IMR-90 (cell line): ENCODE results near the gene INTS11. TPM values are rescaled to one million over a fixed set of nuclear protein-coding genes. Genes with fewer than 3 reads are reported as not detected.

Experiments used
- ATAC-seq: fragments of 200-7000 bp; cut with Tn5 transposase; 2 replicates; pipeline ENCODE4 v1.9.1; 2020; ENCODE audit warnings: low read depth, mild to moderate bottlenecking, moderate library complexity
- BruUV-seq: library from RNA; stranded (reverse); fragments of 400-500 nt; replicated peaks from 2 replicates; lab custom pipeline; 2021; lab: Mats Ljungman, UMichigan
- CTCF ChIA-PET: fragments of 300-600 bp; formaldehyde crosslinking; extraction: SDS; loops from one replicate; lab custom pipeline; 2021; ENCODE audit warnings: antibody characterized with exemption; lab: Yijun Ruan, JAX
- POLR2A ChIA-PET: fragments of 300-600 bp; sonication (Branson Sonifier 250); formaldehyde crosslinking; loops from one replicate; lab custom pipeline; 2022; ENCODE audit warnings: antibody characterized with exemption; ENCODE audit not compliant: unreplicated experiment; lab: Charles Lee
- DNase-seq: peaks from one replicate; pipeline ENCODE4 v3.0.0; 2013
- H2AFZ ChIP-seq: replicated peaks from 2 replicates; pipeline ENCODE3; 2013; ENCODE audit warnings: low read length, mild to moderate bottlenecking; ENCODE audit not compliant: poor library complexity
- H2AK5ac ChIP-seq: 2 replicates; pipeline ENCODE4 v1.6.1; 2013; ENCODE audit warnings: low read depth, low read length, inconsistent platforms
- H2AK9ac ChIP-seq: replicated peaks from 2 replicates; pipeline ENCODE3; 2013; ENCODE audit warnings: mild to moderate bottlenecking, low read depth, low read length, moderate library complexity; ENCODE audit not compliant: poor library complexity
- H2BK120ac ChIP-seq: 2 replicates; pipeline ENCODE4 v1.6.1; 2013; ENCODE audit warnings: low read depth, low read length, inconsistent platforms
- H2BK15ac ChIP-seq: 3 replicates; pipeline ENCODE4 v1.6.1; 2013; ENCODE audit warnings: low read depth, low read length, inconsistent platforms
- H2BK20ac ChIP-seq: 2 replicates; pipeline ENCODE4 v1.6.1; 2013; ENCODE audit warnings: low read depth, mild to moderate bottlenecking, inconsistent platforms, low read length, moderate library complexity
- H2BK5ac ChIP-seq: 2 replicates; pipeline ENCODE4 v1.6.1; 2013; ENCODE audit warnings: mild to moderate bottlenecking, low read depth, low read length, inconsistent platforms; ENCODE audit not compliant: poor library complexity, severe bottlenecking
- H3K14ac ChIP-seq: replicated peaks from 2 replicates; pipeline ENCODE4 v1.6.1; 2013; ENCODE audit warnings: low read depth, low read length, inconsistent platforms
- H3K18ac ChIP-seq: 2 replicates; pipeline ENCODE4 v1.6.1; 2013; ENCODE audit warnings: low read depth, low read length, control low read depth
- H3K23ac ChIP-seq: 2 replicates; pipeline ENCODE4 v1.6.1; 2013; ENCODE audit warnings: low read depth, low read length, inconsistent platforms
- H3K27ac ChIP-seq: 2 replicates; pipeline ENCODE4 v1.5.1; 2013; ENCODE audit warnings: mild to moderate bottlenecking, control low read depth, low read length; ENCODE audit not compliant: insufficient read depth
- H3K27me3 ChIP-seq: 2 replicates; pipeline ENCODE4 v1.6.1; 2013; ENCODE audit warnings: low read length; ENCODE audit not compliant: control insufficient read depth, insufficient read depth
- H3K36me3 ChIP-seq: 2 replicates; pipeline ENCODE4 v1.6.1; 2013; ENCODE audit warnings: low read length, mixed read lengths; ENCODE audit not compliant: control insufficient read depth, insufficient read depth
- H3K4ac ChIP-seq: 2 replicates; pipeline ENCODE4 v1.6.1; 2013; ENCODE audit warnings: low read depth, low read length, inconsistent platforms
- H3K4me1 ChIP-seq: 2 replicates; pipeline ENCODE4 v1.6.1; 2013; ENCODE audit warnings: low read length, mixed read lengths; ENCODE audit not compliant: control insufficient read depth, insufficient read depth
- H3K4me2 ChIP-seq: 2 replicates; pipeline ENCODE4 v1.6.1; 2013; ENCODE audit warnings: low read depth, mild to moderate bottlenecking, control low read depth, low read length, moderate library complexity
- H3K4me3 ChIP-seq: 2 replicates; pipeline ENCODE4 v1.5.1; 2013; ENCODE audit warnings: low read depth, mild to moderate bottlenecking, control low read depth, low read length, moderate library complexity; ENCODE audit not compliant: insufficient read depth
- H3K56ac ChIP-seq: 2 replicates; pipeline ENCODE4 v1.6.1; 2013; ENCODE audit warnings: low read length, inconsistent platforms; ENCODE audit not compliant: insufficient read depth; ENCODE audit errors: extremely low read depth
- H3K79me1 ChIP-seq, 2 experiments: 2 replicates each; pipeline ENCODE4 v1.6.1; 2013; ENCODE audit warnings: low read length in 2 of 2, inconsistent platforms in 1 of 2, low read depth in 1 of 2
- H3K9ac ChIP-seq: 2 replicates; pipeline ENCODE4 v1.6.1; 2013; ENCODE audit warnings: low read depth, low read length, control low read depth
- H3K9me1 ChIP-seq: 2 replicates; pipeline ENCODE4 v1.6.1; 2013; ENCODE audit warnings: low read length, inconsistent platforms; ENCODE audit not compliant: insufficient read depth
- H3K9me3 ChIP-seq: 2 replicates; pipeline ENCODE4 v1.6.1; 2013; ENCODE audit warnings: low read length; ENCODE audit not compliant: control insufficient read depth, insufficient read depth
- H4K20me1 ChIP-seq: 2 replicates; pipeline ENCODE4 v1.6.1; 2013; ENCODE audit warnings: low read length, inconsistent platforms; ENCODE audit not compliant: insufficient read depth
- H4K5ac ChIP-seq: 2 replicates; pipeline ENCODE4 v1.6.1; 2013; ENCODE audit warnings: mild to moderate bottlenecking, low read depth, low read length, control low read depth
- H4K8ac ChIP-seq, 2 experiments: 2 replicates each; pipeline ENCODE4 v1.6.1; 2013; ENCODE audit warnings: low read depth in 2 of 2, low read length in 2 of 2, control low read depth in 1 of 2, inconsistent platforms in 1 of 2
- H4K91ac ChIP-seq: 2 replicates; pipeline ENCODE4 v1.6.1; 2013; ENCODE audit warnings: low read depth, low read length, inconsistent platforms; ENCODE audit not compliant: insufficient read depth
- BHLHE40 ChIP-seq: fragments of 150-350 bp; IDR thresholded peaks from 2 replicates; pipeline ENCODE4 v1.6.1; 2016; ENCODE audit warnings: mild to moderate bottlenecking, low read depth, low read length
- CEBPB ChIP-seq: IDR thresholded peaks from 2 replicates; pipeline ENCODE4 v1.6.1; 2012; ENCODE audit warnings: low read depth, low read length, improper control_type of control experiment
- CHD1 ChIP-seq: IDR thresholded peaks from 2 replicates; pipeline ENCODE4 v1.6.1; 2012; ENCODE audit warnings: low read depth, low read length, improper control_type of control experiment
- FOS ChIP-seq: fragments of 150-350 bp; IDR thresholded peaks from 2 replicates; pipeline ENCODE4 v1.6.1; 2016; ENCODE audit warnings: low read depth, low read length
- MAFK ChIP-seq: IDR thresholded peaks from 2 replicates; pipeline ENCODE4 v1.6.1; 2012; ENCODE audit warnings: low read depth, low read length, improper control_type of control experiment
- MXI1 ChIP-seq: IDR thresholded peaks from 2 replicates; pipeline ENCODE4 v1.6.1; 2012; ENCODE audit warnings: low read depth, mild to moderate bottlenecking, low read length, moderate library complexity, borderline replicate concordance
- POLR2A ChIP-seq: IDR thresholded peaks from 2 replicates; pipeline ENCODE4 v1.6.1; 2012; ENCODE audit warnings: mild to moderate bottlenecking, low read depth, low read length
- RAD21 ChIP-seq: IDR thresholded peaks from 2 replicates; pipeline ENCODE4 v1.6.1; 2012; ENCODE audit warnings: low read length, improper control_type of control experiment
- WGBS, 2 experiments: methylation state at CpG; one replicate each; pipeline versions ENCODE4 v1.1.5 to v1.1.7; 2013; ENCODE audit warnings: missing lambda C conversion rate in 2 of 2; ENCODE audit not compliant: insufficient read length in 1 of 2; ENCODE audit errors: extremely low coverage in 2 of 2; 5-methylcytosine and 5-hydroxymethylcytosine counted together
- dilution Hi-C: fragments of 300-500 bp; cut with HindIII; formaldehyde crosslinking; loops from one replicate; pipeline ENCODE4 v1.14.3; 2018; ENCODE audit warnings: low sequenced_read_pairs; ENCODE audit not compliant: unreplicated experiment
- in situ Hi-C: fragments of 300-500 bp; cut with MboI; formaldehyde crosslinking; loops from 3 replicates; pipeline ENCODE4 v1.14.3; 2019; ENCODE audit warnings: low sequenced_read_pairs, inconsistent platforms, mixed read lengths
- intact Hi-C: fragments of 100-400 bp; cut with micrococcal nuclease; formaldehyde crosslinking; loops from 2 replicates; pipeline ENCODE4 v1.10.0; 2022
- polyA plus RNA-seq, 3 experiments: library from polyadenylated mRNA; depleted of rRNA; stranded (reverse); fragments of >200 nt; gene quantifications; 2 replicates each; pipeline ENCODE4 v1.2.3, GENCODE V29; 2012; ENCODE audit warnings: low replicate concordance in 1 of 3
- total RNA-seq: library from RNA; depleted of rRNA; stranded (reverse); fragments of >200 nt; gene quantifications from 2 replicates; pipeline ENCODE4 v1.2.3, GENCODE V29; 2012
- TF ChIP-seq, protein P1 (sequence below): fragments of 150-350 bp; IDR thresholded peaks from 2 replicates; pipeline ENCODE4 v1.6.1; 2017; ENCODE audit warnings: mild to moderate bottlenecking, antibody characterized with exemption, low read length, low read depth
- TF ChIP-seq, protein P2 (sequence below): fragments of 150-350 bp; IDR thresholded peaks from 2 replicates; pipeline ENCODE4 v1.6.1; 2016; ENCODE audit warnings: low read depth, mild to moderate bottlenecking, low read length, moderate library complexity, borderline replicate concordance

Gene INTS11
- total and polyA plus RNA-seq, 2 of the 4 experiments (the other 2 are of a cell fraction): 56.1 to 123 TPM

DNA sequence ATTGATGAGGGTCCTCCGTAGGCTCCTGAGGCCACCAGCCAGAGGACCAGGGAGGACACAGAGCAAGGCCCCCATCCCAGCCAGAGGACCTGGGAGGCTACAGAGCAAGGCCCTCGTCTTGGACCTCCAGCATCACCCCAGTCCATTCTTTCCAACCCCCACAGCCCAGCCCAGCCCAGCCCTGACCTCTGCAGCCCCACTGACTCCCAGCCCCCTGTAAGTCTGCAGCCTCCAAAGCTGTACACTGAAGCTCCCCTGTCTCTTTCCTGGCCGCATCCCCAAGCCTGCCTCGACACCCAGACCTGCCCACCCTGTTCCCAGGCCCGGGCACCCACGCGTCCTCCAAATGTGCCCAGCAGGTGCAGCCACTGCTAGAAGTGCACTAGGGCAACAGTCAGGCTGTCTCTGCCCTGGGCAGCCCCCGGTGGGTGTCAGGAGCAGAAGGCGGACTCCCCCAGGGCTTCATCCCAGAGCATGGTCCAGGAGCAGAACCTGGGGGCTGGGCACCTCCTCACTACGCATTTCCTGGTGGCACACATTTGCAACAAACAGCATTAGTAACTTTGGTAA is 22.7 kb upstream of the INTS11 start:
- Histone ChIP-seq H3K23ac (peak overlapping the region; percentile 12; the same call in 1 of the 2 replicates), H3K14ac (no peak overlapping the region), H3K4me1 (peaks cover 37% of the 10 kb centered on the region), H3K36me3 (peaks cover 7% of the 10 kb centered on the region; the same call in 1 of the 2 replicates), H3K4me2 (peak overlapping the region; percentile 95), H4K8ac (no peak overlapping the region), H3K27me3 (no peaks in the 10 kb centered on the region), H2AK5ac (no peak overlapping the region; the same call in 1 of the 2 replicates), H3K27ac (no peak overlapping the region), H2BK5ac (no peak overlapping the region), H4K5ac (no peak overlapping the region), H2AK9ac (peak overlapping the region; percentile 94), H3K79me1 (peaks cover 3 to 61% of the 10 kb centered on the region in 2 experiments; a peak in 3 of 4 replicates), H3K18ac (no peak overlapping the region), H3K9ac (no peak overlapping the region; the same call in 1 of the 2 replicates), H4K91ac (no peak overlapping the region), H3K9me3 (no peaks in the 10 kb centered on the region), H3K9me1 (0 out of 2 replicates have a peak, but pooled peaks cover 3% of the 10 kb centered on the region), H2AFZ (no peak overlapping the region), H2BK120ac (no peak overlapping the region), H2BK20ac (no peak overlapping the region), H2BK15ac (no peak overlapping the region), H3K4me3 (peak overlapping the region; percentile 100; the same call in 1 of the 2 replicates), H4K20me1 (peaks cover 64% of the 10 kb centered on the region), H3K56ac (no peak overlapping the region), H3K4ac (no peak overlapping the region)
- dilution Hi-C loops (no loop called here), in situ Hi-C loops (no loop called here), intact Hi-C loops (no loop called here)
- ATAC-seq (no peak), DNase-seq (no peak)
- ChIA-PET POLR2A (interaction anchor here (1.1 kb wide), 1 partner anchor 12 kb away, joined by 3 read pairs; no protein-coding TSS in a partner anchor), CTCF (no interaction called here)
- WGBS, 2 experiments: 92% methylated on average over 7 of the region's 10 CpGs; no CpG with 5 or more reads in 1 of the 2 experiments
- TF ChIP-seq, protein P1, sequence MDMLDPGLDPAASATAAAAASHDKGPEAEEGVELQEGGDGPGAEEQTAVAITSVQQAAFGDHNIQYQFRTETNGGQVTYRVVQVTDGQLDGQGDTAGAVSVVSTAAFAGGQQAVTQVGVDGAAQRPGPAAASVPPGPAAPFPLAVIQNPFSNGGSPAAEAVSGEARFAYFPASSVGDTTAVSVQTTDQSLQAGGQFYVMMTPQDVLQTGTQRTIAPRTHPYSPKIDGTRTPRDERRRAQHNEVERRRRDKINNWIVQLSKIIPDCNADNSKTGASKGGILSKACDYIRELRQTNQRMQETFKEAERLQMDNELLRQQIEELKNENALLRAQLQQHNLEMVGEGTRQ: no peak
- TF ChIP-seq FOS (no peak), CEBPB (no peak), MAFK (no peak), MXI1 (no peak), RAD21 (no peak), CHD1 (no peak), BHLHE40 (no peak), POLR2A (no peak)
- TF ChIP-seq, protein P2, sequence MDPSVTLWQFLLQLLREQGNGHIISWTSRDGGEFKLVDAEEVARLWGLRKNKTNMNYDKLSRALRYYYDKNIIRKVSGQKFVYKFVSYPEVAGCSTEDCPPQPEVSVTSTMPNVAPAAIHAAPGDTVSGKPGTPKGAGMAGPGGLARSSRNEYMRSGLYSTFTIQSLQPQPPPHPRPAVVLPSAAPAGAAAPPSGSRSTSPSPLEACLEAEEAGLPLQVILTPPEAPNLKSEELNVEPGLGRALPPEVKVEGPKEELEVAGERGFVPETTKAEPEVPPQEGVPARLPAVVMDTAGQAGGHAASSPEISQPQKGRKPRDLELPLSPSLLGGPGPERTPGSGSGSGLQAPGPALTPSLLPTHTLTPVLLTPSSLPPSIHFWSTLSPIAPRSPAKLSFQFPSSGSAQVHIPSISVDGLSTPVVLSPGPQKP: no peak
- no TSS peak for BruUV-seq
